Adrenal gland (tissue), 12 donors: Measurements from ENCODE around the gene PCDHB16. TPM values are rescaled to one million over a fixed set of nuclear protein-coding genes. Genes with fewer than 3 reads are reported as not detected.
A peak's percentile ranks its signal among the peaks of the same experiment; 100 is the strongest.
"Not testable (repeated sequence)": the region's sequence is repeated elsewhere in the genome, so short reads cannot be mapped to it uniquely, and the experiment has no call there.

Source experiments
- DNase-seq, 7 donors: peaks; one replicate each; pipeline ENCODE4 v3.0.0-alpha.2; 2019 to 2020
- H3K27ac ChIP-seq, 5 donors: fragments of 200-600 bp; sonication (generic) in 4 of 5; 1 replicate in 3 of 5; 2 replicates in 2 of 5; pipeline versions ENCODE4 v1.5.1 to v1.8.0; 2016 to 2020; ENCODE audit warnings: mild to moderate bottlenecking in 1 of 5
- H3K27me3 ChIP-seq: fragments of 200-600 bp; 2 replicates; pipeline ENCODE4 v1.8.0; 2021
- H3K36me3 ChIP-seq, 2 donors: fragments of 200-600 bp; replicated peaks in 1 of 2; 1 replicate in 1 of 2; 2 replicates in 1 of 2; pipeline versions ENCODE4 v1.5.1 to v1.8.0; 2018 to 2022
- H3K4me1 ChIP-seq, 2 donors: fragments of 200-600 bp; replicated peaks in 1 of 2; 1 replicate in 1 of 2; 2 replicates in 1 of 2; pipeline versions ENCODE4 v1.5.1 to v1.8.0; 2018 to 2021
- H3K4me3 ChIP-seq, 4 donors: fragments of 200-600 bp; sonication (generic) in 3 of 4; one replicate each; pipeline ENCODE4 v1.5.1; 2016 to 2018
- H3K9me3 ChIP-seq, 3 donors: fragments of 200-600 bp; sonication (generic) in 1 of 3; replicated peaks in 1 of 3; 1 replicate in 2 of 3; 2 replicates in 1 of 3; pipeline versions ENCODE4 v1.5.1 to v1.8.0; 2016 to 2021
- POLR2A ChIP-seq, 2 donors: fragments of 450-650 bp; IDR thresholded peaks; one replicate each; pipeline ENCODE4 v1.6.1; 2017; ENCODE audit warnings: antibody characterized with exemption in 2 of 2, mild to moderate bottlenecking in 2 of 2, moderate library complexity in 1 of 2
- WGBS, 4 donors: extraction: QIAGEN DNeasy Blood & Tissue Kit in 2 of 4; methylation state at CpG; one replicate each; pipeline versions ENCODE4 v1.1.5 to v1.1.7; 2013 to 2017; 5-methylcytosine and 5-hydroxymethylcytosine counted together
- intact Hi-C, 2 donors: fragments of 100-400 bp; cut with DNase I; formaldehyde crosslinking; loops; one replicate each; pipeline versions ENCODE4 v1.14.1 to v1.15.0; 2022 to 2023
- polyA plus RNA-seq, 3 donors: library from polyadenylated mRNA; stranded (reverse); fragments of 200-250 nt in 2 of 3; fragments of 350-450 nt in 1 of 3; fragmentation: Illumina TruSeq in 1 of 3; extraction: RNeasy Lipid Tissue Mini Kit (QIAGEN cat#74804) in 1 of 3; gene quantifications; one replicate each; pipeline ENCODE4 v1.2.3, GENCODE V29; 2013 to 2014
- total RNA-seq, 9 donors: library from RNA; depleted of rRNA in 4 of 9; stranded (reverse); fragments of >200 nt in 4 of 9; fragments of 120-200 nt in 1 of 9; fragmentation: NEBNext Ultra II Directional in 1 of 9; extraction: Animal tissue kit (Norgen Biotek cat#: 25700) in 1 of 9; gene quantifications; one replicate each; pipeline versions ENCODE4 v1.1.0 to v1.2.4, GENCODE V29; 2013 to 2023
- TF ChIP-seq, protein P1 (sequence below), 6 experiments: fragments of 450-650 bp in 4 of 6; fragments of 200-600 bp in 2 of 6; sonication (generic) in 1 of 6; IDR thresholded peaks; 1 replicate in 5 of 6; 2 replicates in 1 of 6; pipeline versions ENCODE4 v1.5.1 to v1.8.0; 2016 to 2021; ENCODE audit warnings: antibody characterized with exemption in 6 of 6, mild to moderate bottlenecking in 2 of 6, moderate library complexity in 1 of 6
- donor health status: healthy with polysubstance abuse.
- donor health status: Bipolar disorder and iron deficiency.
- donor health status: DM: yes; HTN: yes; CAD: no.
- donor health status: DM: no; HTN: no; CAD: no.
- donor health status: DM: no; HTN: no; CAD: no.
- donor health status: DM: yes; HTN: yes; CAD: no.

PCDHB16 gene
- total and polyA plus RNA-seq, 12 donors = 0.39 to 3.3 (median 1.4) TPM

- no peak for DNase-seq
- peaks cover 0 to 7% (median 7%) of the 10 kb centered on the region in 3 donors for H3K9me3 ChIP-seq
- no peaks in the 10 kb centered on the region for H3K36me3 ChIP-seq
- H3K4me3 ChIP-seq = no peak overlapping the region
- H3K27ac ChIP-seq = no peak overlapping the region
- no peaks in the 10 kb centered on the region for H3K4me1 ChIP-seq
- 22 to 46% (median 33%) methylated on average over 21 of the region's 21 CpGs for WGBS, 4 donors
- peaks cover 5% of the 10 kb centered on the region for H3K27me3 ChIP-seq
- TF ChIP-seq, protein P1, sequence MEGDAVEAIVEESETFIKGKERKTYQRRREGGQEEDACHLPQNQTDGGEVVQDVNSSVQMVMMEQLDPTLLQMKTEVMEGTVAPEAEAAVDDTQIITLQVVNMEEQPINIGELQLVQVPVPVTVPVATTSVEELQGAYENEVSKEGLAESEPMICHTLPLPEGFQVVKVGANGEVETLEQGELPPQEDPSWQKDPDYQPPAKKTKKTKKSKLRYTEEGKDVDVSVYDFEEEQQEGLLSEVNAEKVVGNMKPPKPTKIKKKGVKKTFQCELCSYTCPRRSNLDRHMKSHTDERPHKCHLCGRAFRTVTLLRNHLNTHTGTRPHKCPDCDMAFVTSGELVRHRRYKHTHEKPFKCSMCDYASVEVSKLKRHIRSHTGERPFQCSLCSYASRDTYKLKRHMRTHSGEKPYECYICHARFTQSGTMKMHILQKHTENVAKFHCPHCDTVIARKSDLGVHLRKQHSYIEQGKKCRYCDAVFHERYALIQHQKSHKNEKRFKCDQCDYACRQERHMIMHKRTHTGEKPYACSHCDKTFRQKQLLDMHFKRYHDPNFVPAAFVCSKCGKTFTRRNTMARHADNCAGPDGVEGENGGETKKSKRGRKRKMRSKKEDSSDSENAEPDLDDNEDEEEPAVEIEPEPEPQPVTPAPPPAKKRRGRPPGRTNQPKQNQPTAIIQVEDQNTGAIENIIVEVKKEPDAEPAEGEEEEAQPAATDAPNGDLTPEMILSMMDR (IDR thresholded peaks at IDR 0.05) = no peak
- no peak for TF ChIP-seq POLR2A (IDR thresholded peaks at IDR 0.05)
- intact Hi-C loops = no loop called here
Observed at GRCh38 chr5:141155540-141156374, 26.4 kb upstream of the PCDHB16 start.

DNA sequence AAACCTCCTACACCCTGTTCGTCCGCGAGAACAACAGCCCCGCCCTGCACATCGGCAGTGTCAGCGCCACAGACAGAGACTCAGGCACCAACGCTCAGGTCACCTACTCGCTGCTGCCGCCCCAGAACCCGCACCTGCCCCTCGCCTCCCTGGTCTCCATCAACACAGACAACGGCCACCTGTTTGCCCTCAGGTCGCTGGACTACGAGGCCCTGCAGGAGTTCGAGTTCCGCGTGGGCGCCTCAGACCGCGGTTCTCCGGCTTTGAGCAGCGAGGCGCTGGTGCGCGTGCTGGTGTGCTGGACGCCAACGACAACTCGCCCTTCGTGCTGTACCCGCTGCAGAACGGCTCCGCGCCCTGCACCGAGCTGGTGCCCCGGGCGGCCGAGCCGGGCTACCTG lies 24.8 kb upstream of the PCDHB16 start:
- intact Hi-C loops, H3K27me3 ChIP-seq, H3K4me3 ChIP-seq, H3K4me1 ChIP-seq, DNase-seq, H3K27ac ChIP-seq, H3K36me3 ChIP-seq, H3K9me3 ChIP-seq: not testable (repeated sequence)
- WGBS, 4 donors = 21 to 55% (median 43%) methylated on average over 19 to 38 of the region's 38 CpGs

DNA sequence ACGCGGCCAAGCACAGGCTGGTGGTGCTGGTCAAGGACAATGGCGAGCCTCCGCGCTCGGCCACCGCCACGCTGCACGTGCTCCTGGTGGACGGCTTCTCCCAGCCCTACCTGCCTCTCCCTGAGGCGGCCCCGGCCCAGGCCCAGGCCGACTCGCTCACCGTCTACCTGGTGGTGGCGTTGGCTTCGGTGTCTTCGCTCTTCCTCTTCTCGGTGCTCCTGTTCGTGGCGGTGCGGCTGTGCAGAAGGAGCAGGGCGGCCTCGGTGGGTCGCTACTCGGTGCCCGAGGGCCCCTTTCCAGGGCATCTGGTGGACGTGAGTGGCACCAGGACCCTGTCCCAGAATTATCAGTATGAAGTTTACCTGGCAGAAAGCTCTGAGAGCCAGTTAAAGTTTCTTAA lies 24.3 kb upstream of the PCDHB16 start:
- H3K27ac ChIP-seq, H3K36me3 ChIP-seq, H3K27me3 ChIP-seq, H3K4me3 ChIP-seq, H3K4me1 ChIP-seq, intact Hi-C loops, DNase-seq, H3K9me3 ChIP-seq: not testable (repeated sequence)
- 14 to 47% (median 32%) methylated on average over 7 to 18 of the region's 28 CpGs for WGBS, 4 donors

DNA sequence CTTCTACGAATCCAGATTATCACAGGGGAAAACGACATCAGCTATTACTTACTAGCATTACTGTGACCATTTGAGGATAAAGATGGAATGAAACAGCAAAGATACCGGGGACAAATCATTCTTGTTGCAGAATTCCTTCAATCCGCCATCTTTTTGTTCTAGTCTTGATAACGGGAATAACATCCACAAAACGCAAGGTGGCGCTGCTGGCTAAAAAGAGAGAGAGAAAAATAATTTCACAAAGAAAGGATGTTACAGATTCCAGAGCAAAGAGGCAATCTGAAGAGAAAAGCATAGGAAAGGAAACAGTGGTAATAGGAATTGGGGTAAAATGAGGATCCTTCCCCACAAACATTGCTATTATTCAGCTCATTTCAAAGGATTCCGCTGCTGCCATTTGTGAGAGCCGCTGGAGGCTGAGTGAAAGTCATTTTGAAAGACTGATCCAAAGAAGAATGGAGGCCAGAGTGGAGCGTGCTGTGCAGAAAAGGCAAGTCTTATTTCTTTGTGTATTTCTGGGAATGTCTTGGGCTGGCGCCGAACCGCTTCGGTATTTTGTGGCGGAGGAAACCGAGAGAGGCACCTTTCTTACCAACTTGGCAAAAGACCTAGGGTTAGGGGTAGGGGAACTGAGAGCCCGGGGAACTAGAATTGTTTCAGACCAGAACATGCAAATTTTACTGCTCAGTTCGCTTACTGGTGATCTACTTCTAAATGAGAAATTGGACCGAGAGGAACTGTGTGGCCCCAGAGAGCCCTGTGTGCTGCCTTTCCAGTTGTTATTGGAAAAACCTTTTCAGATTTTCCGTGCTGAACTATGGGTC lies 9.6 kb upstream of the PCDHB16 start, which contains the start of gene PCDHB7:
Gene PCDHB7 (plus strand): TSS at position 264 of the 824 bp plus-strand sequence. CDS start 192 bp downstream, at position 456.
- intact Hi-C loops = no loop called here
- no peak within 1 kb of the TSS for H3K4me3 ChIP-seq

DNA sequence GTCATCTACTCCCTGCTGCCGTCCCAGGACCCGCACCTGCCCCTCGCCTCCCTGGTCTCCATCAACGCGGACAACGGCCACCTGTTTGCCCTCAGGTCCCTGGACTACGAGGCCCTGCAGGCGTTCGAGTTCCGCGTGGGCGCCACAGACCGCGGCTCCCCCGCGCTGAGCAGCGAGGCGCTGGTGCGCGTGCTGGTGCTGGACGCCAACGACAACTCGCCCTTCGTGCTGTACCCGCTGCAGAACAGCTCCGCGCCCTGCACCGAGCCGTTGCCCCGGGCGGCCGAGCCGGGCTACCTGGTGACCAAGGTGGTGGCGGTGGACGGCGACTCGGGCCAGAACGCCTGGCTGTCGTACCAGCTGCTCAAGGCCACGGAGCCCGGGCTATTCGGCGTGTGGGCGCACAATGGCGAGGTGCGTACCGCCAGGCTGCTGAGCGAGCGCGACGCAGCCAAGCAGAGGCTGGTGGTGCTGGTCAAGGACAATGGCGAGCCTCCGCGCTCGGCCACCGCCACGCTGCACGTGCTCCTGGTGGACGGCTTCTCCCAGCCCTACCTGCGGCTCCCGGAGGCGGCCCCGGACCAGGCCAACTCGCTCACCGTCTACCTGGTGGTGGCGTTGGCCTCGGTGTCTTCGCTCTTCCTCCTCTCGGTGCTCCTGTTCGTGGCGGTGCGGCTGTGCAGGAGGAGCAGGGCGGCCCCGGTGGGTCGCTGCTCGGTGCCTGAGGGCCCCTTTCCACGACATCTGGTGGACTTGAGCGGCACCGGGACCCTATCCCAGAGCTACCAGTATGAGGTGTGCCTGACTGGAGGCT lies 7.7 kb upstream of the PCDHB16 start:
- H3K27me3 ChIP-seq, H3K36me3 ChIP-seq, H3K27ac ChIP-seq, H3K4me3 ChIP-seq, H3K4me1 ChIP-seq, DNase-seq, intact Hi-C loops: not testable (repeated sequence)
- 28 to 46% (median 39%) methylated on average over 35 to 79 of the region's 79 CpGs for WGBS, 4 donors
- H3K9me3 ChIP-seq = peaks cover 0 to 12% (median 5%) of the 10 kb centered on the region in 3 donors

More for the DNA sequence above, 9.6 kb upstream of the PCDHB16 start, which contains the start of gene PCDHB7:
- Histone ChIP-seq H3K4me1 (no peaks in the 10 kb centered on the region), H3K36me3 (no peaks in the 10 kb centered on the region), H3K27ac (no peak within 1 kb of the TSS), H3K9me3 (peaks cover 0 to 12% (median 5%) of the 10 kb centered on the region in 3 donors), H3K27me3 (peaks cover 9% of the 10 kb centered on the region)
- WGBS, 4 donors = 22 to 41% (median 30%) methylated on average over 20 of the region's 20 CpGs
- TF ChIP-seq, protein P1 (IDR thresholded peaks at IDR 0.05) = peak in 4 of 6 experiments; percentile 10 to 37 (median 31)
- TF ChIP-seq POLR2A (IDR thresholded peaks at IDR 0.05) = no peak
- DNase-seq = peak in 1 of 7 donors; percentile 7
